GM19452 (cell line): ENCODE data around the gene P4HA2.

ENCODE experiments used
- ATAC-seq: cut with Tn5 transposase; IDR thresholded peaks from one replicate; pipeline ENCODE4 v1.9.1; 2021; ENCODE audit not compliant: unreplicated experiment

P4HA2 gene

DNA sequence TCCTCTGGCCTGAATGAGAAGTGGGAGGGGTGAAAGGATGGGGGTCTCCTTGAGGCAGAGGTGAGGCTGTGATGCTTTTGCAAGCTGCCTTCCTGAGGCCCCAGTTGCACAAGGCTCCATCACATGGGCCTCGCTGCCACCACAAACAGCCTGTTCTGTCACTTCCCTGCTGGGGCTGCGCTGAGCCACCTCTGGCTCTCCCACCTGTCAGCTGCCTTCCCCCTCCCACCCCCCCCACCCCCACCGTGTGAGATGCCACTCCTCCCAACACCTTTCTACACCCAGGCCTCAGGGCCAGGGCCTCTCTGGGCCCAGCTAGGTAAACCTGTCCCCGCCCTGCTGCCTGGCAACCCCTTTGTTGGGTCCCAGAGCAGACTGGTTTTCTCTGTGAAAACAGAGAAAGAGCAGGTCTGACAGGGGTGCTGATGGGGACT is 25.4 kb upstream of the P4HA2 start:
- ATAC-seq, result no peak

DNA sequence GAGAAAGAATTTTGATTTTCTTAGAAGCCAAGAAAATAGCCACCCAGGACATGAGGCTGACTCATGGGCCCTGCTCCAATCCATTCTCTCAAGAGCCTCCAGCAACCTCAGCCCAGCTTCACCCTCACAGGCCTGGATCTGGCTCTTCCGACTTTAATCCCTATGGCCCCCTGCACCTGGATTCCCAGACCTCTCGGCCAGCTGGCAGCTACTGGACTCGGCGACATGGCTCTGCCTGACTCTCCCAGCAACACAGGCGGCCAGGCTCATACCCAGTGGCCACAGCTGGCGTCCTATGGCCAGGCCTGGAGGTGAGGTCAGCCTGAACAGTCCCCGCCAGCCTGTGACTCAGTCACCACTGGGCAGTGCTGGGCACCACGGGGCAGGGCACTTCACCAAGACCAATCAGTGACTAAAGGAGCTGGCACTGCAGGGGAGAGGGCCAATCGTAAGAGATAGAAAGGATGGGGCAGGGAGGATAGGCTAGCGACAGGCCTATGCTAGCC is 23.6 kb upstream of the P4HA2 start:
- ATAC-seq, result no peak

DNA sequence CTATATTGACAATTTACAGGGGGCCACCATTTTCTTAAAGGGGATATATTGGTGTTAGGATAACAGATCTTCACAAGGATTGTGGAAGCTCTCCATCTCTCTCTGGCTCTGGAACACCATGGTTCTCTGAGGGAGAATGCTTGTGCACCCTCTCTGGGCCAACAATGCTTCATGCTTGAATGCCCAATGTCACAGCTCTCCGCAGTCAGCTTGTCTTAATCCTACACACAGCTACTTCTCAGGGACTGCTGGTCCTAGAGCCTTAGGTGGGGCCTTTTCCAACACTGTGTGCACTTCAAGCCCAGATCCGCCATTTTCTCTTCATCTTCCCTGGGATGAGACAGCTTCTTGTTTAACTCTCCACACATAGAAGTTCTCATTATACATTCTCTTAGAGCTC is 22.9 kb upstream of the P4HA2 start:
- no peak for ATAC-seq

DNA sequence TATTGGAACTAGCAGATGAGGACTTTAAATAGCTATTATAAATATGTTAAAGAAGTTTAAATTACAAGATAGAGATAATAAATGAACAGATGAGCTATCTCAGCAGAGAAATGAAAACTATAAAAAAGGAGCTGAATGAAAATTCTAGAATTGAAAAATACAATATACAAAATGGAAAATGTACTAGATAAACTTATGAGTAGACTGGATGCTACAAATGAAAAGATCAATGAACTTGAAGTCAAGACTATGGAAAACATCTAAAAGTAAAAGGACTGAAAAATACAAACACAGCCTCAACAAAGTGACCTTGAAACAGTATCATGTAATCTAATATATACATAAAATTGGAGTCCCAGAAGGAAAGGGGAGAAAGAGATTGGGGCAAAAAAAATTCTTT is 19.2 kb upstream of the P4HA2 start:
- ATAC-seq, result no peak

DNA sequence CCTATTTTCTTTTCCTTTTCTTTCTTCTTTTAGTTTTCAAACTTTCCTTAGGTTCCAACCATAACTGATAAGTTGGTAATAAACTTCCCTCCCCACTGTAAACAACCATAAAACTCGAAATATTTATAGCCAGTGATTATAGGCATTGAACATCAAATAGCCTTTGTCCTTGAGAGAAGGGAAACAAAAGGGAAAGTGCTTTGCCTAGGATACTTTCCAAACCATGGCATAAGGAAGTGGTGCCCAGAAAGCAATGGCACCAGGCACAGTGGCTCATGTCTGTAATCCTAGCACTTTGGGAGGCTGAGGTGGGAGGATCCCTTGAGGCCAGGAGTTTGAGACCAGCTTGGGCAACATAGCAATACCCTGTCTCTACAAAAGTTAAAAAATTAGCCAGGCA is 17.9 kb upstream of the P4HA2 start:
- no peak for ATAC-seq

DNA sequence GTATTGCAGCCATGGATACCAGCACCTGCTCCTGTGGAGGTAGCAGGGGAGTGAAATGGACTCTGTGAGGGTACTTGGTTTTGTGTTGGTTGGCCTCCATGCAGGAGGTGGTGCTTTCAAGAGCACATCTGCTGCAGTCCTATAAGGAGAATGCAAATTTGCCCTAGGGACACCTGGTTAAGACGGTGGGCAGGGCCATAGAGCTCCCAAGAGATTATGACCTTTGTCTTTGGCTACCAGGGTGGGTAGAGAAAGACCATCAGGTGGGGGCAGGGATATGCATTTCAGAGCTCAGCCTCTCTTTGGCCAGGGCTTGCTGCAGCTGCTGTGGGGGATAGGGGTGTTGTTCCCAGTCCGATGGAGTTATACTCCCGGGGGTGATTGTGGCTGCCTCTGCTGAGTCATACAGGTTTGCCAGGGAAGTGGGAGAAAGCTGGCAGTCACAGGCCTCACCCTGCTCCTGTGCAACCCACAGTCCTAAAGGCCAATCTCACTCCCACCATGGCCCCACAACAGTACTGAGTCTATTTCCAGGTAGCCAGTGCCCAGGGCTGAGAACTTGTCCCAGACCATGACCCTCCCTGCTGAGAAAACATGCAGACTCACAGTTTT is 15.8 kb upstream of the P4HA2 start:
- no peak for ATAC-seq

DNA sequence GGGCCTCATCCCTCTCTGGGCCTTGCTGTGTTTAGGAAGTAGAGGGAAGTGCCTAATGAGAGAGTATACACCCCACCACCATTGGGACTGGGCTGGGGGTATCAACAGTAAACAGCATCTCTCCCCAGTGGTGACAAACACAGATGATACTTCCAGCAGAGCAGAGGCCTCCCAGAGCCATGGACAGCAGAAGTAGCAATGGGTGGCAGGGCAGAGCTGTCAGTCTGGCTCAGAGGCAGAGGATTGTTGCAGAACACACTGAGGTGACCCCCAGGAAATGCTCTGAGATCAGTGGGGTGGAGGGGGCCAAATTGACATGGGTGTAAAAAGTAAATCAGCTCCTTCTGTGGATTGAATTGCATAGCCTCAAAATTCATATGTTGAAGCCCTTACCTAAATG is 12.1 kb upstream of the P4HA2 start:
- no peak for ATAC-seq

DNA sequence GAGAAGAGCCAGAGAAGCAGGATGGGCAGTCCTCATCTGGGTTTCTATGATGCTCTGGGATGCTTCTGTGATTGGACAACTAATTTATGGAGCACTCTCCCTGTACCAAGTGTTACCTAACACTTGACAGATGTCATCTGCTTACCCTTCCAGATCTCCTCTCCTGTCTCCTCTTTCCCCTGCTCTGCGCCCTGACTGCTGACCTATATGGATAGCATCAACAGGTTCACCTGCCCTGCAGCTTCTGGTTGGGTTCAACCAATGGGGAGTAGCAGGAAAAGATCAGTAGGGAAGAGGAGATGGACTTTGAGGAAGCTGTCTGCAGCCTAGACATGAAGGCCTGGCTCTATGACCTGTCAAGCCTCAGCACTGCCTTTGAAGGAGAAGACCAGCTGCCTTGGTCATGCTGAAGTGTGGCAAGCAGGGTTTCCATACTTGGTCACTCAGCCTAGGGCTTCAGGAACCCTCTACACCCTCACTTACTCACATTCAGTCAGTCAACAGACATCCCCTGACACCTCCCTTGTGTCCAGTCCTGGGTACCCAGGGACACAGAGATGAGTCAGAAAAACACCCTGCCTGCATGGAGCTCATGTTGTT is 11.3 kb upstream of the P4HA2 start:
- no peak for ATAC-seq

DNA sequence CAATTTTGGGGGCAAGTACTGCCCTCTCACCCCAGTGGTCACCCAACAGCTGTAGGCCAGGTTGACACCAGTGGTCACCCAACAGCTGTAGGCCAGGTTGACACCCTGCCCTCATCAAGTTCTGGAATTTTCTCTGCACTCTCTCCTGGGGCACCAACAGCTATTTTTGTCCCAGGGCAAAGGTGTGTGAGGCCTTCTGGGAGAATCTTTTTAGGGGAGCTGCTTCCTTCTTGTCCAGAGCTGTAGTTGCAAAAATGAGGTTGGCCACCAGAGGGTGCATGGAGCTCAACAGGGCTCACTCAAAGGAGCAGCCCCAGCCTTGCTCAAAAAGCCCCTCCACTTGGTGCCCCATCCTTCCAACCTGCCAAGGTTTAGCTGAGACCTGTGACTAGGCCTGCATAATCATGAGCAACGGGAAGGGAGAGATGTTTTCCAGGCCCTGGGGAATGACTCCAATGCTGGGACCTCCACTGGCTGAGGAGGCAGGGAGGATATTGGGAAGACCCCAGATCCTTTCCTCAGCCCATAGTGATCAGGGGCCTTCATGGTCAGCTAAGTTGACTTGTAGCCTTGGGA is 10.6 kb upstream of the P4HA2 start:
- peak; percentile 66 for ATAC-seq

DNA sequence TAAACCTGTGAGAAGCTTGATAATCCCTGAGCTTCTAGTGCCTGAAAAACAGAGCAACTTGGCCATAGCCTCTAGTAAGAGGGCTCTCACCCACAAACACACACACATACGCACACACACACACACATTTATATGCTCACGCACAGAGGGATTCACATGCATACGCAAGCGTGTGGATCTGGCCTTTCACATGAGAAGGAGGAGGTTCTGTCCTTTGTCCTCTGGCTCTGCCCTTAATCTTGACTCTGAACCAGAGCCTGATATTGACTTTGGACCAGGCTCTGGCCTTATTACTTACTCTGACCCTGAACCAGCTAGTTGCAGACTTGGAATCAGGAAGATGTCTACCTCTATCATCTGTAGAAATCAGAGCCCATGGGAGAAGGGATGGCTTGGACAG is 10.0 kb upstream of the P4HA2 start:
- ATAC-seq, result no peak

DNA sequence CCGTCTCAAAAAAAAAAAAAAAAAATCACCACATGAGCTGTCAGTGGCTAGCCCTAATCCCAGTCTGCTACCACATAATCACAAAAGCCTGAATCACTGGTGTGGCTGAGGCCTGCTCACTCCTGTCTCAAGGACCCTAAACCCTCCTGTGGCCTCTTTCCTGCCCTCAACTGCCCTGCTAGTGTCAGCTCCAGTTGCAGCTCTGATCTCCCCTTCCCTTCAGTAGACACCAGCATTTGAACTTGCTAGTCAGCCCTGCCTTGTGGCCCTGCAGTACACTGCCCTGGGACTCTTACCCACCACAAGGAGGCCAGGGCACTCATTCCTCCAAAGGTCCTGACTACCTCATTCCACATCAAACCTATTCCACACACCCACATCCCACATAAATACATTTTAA is 9.5 kb upstream of the P4HA2 start:
- no peak for ATAC-seq

DNA sequence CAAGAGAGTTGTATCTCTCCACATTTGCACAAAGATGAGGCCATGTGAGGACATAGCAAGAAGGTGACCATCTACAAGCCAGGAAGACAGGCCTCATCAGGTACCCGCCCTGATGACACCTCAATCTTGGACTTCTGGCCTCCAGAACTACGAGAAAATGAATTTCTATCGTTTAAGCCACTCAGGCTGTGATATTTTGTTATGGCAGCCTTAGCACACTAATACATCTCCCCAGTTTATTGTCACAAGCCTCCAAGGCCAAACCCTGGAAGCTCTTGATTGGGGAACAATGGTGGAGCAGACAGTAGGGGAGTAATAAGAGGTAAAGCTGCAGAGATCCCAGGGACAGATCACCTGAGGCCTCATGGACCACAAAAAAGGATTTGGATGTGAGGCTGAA is 7.7 kb upstream of the P4HA2 start:
- no peak for ATAC-seq

DNA sequence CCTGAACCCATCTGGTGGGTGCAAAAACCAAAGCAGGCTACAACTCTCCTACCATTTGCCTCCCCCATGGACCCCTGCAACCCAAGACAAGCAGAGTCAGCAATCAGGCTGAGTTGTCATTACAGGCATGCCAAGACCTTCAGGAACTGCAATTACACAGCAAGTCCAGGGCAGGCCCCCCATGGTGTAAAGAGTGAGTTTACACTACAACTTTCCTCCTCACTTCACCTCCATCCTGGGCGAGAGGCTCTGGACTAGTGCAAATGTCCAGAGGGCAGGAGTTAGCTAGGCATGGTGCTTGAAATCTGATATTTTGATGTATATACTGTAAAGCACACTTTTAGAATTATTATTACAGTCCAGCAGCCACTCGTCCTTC is 7.0 kb upstream of the P4HA2 start:
- ATAC-seq, result no peak

DNA sequence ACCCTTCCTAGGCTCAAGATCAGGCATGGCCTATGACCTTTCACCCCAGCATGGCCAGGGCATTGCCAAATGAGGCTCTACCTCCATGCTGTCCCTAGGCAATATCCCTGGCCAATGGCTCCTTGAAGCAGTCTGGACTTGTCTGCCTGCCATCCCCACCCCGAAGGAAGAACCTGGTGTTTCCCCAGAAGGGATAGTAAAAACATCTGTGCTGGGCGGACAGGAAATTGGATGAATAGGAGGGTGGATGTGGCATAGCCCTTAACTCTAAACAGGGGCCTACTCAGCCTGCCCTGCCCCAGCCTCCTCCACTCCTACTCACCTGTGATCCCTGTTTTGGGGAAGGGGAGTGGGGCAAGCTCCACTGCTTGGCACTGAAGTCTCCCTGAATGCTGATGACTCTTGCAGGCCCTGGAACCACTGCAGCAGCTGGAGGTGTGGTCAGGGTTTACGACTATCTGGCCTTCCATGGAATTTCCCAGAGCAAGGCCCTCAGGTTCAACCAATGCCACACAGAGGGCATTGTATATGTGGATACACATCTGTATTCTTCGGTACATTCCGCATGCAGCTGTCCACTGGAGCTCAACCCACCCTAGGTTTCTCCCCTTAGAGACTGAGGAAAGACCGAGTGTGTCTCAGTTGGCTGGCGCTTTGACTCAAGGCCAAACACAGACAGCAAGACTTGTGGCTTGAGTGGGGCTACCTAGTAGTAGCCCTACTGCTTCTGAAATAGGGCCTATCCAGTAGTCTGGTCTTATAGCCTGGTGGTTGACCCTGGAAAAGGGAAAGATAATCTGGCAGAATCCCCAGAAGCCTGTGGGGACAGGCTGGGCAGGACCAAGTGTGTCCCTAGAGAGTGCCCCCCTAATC is 6.4 kb upstream of the P4HA2 start:
- ATAC-seq, result no peak

DNA sequence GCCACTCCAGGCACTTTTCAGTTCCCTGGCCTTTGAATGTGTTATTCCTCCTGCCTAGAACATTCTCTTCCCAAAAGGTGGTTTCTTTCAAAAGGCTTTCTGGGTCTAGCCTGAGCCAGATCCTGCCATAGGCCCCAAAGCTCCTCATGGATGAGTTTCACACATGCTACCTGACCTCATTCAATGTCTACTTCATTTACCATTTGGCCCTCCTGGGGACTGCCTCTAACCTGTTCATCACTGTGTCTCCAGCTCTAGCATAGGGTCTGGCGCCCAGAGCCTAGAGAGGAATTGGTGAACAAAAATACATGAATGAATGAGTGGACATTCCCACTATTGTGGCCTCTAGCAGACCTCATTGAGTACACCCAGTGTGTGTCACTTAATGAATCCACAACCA is 5.4 kb upstream of the P4HA2 start:
- ATAC-seq, result no peak

DNA sequence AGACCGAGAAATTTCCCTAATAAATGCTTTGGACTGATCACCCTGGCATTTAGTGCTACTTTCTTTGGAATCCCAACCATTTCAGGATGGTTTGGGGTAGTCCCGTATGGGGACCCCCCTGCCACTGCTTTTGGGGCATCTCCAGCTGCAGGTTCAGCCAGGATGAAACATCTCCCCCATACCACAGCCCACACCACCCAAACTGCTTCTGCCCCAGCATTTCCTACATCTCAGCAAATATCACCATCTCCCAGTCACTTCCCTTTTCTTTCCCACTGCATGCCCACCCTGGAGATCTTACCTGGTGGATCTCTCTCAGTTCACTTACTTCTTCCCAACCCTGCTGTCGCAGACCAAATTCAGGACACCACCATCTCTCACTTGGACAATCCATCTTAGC is 4.8 kb upstream of the P4HA2 start:
- ATAC-seq, result no peak

DNA sequence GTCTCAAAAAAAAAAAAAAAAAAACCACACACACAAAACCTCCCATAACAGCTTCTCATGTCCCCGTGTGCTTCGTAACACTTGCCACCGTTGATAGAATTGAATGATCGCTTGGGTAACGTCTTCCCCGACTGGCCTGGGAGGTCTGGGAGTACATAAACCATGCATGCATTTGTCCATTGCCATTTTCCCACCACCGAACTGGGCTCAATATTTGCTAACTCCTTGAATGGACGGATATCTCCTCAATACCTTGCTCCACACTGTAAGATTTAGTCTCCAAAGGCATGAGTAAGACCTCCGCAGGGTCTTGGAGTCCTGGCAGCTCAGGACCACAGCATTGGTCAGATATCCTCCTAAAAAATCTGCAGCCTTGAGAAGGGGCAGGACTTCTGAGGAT is 3.2 kb upstream of the P4HA2 start:
- no peak for ATAC-seq

DNA sequence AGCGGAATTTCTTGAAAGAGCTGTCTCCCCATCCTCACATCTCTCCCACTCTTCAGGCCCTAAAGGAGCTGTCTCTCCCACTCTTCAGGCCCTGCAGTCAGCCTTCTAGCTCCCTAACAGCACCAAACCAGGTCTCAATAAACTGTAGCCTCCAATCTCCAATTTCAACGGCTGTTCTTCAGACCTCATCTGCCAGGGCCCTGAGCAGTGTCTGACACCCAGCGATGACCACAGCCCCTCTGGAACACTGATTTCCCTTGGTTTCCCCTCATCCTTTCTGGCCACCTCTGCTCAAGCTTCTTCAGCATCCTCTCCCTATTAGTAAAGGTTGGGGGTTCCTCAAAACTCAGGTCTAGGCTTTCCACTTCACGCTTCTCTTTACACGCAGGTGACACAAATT is 1.6 kb upstream of the P4HA2 start:
- no peak for ATAC-seq

DNA sequence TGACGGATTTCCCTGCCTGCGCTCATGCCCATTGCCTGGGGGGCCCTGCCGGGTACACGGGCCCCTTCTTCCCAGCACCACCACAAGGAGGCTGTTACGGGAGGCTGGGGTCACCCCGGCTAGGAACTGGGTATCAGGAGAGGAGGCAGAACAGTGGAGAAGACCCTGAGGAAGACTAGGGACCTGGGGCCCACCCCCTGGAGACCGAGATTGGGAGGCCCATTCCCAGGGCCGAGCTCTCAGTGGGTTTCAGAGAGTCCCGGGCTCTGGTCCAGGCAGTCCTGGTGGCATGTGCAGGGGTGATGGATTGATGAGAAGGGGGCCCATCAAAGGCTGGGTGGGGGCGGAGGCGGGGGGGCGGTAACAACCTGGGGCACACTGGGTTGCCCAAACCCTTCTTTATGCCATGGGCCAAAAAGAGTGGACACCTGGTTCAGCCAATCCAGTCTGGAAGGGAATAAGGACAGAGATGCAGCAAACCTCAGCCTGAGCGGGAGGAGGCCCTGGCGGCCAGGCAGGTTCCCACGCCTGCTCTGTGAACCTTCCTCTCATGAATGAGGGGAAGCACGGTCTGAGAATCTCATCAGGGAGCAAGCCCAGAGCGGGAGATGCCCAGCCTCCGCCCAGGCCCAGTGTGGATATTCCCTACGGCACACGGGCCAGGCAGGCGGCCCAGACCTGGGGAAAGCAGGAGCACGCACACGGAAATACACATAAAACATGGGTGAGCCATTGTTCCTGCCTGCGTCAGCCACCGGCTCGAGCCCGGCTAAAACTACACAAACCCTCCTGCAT is 785 bp upstream of the P4HA2 start:
- ATAC-seq, result no peak

DNA sequence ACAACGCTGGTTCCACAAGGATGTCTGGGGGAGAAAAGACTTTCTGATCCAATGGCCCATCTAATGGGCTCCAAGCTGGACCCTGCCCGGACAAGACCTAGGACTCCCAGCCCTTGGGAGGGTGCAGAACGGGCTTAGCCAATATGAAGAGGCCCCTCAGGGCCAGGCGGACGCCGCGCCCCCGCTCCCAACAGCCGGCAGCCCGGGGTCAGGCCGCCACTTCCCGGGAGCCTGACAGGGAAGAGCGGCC is 493 bp downstream of the P4HA2 start:
- no peak for ATAC-seq

DNA sequence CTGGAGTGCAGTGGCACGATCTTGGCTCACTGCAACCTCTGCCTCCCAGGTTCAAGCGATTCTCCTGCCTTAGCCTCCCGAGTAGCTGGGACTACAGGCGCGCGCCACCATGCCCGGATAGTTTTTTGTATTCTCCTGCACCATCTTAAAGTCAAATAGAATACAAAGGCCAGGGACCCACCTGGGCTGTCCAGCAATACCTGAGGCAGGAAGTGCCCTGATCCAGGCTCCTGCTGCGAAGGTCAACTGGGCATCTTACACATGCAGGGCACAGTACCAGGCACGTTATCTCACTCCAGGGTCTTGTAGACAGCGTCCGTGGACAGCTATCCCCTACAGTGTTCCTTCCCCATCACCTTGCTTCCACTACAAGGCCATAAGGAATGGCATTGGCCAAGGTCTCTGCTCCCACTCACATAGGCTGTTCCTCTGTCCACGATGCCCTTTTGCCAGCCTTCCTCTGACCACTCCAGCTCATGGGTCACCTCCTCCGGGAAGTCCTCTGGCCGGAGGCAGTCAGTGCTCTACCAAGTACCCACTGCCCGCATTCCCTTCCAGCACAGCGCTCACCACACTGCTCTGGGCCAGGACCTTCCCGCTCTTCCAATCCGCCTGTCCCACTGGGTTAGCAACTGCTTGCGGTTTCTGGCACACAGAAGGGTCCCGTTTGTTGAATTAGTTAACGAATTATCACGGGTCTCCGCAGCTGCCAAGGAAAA is 978 bp downstream of the P4HA2 start:
- no peak for ATAC-seq
